ENCODE data around the gene LZTR1.

- TF ChIP-seq USF1 (IDR thresholded peaks at IDR 0.05; ENCODE audit: borderline replicate concordance, low read depth), result no peak
- no peak for TF ChIP-seq EP300 (IDR thresholded peaks at IDR 0.05; ENCODE audit: borderline replicate concordance in 1 of 2, low read depth in 1 of 2, low read length in 1 of 2)
- no peak for TF ChIP-seq CTCF (IDR thresholded peaks at IDR 0.05)
- TF ChIP-seq MEF2A (IDR thresholded peaks at IDR 0.05; ENCODE audit: borderline replicate concordance, low read depth), result no peak
- TF ChIP-seq TAF1 (IDR thresholded peaks at IDR 0.05; ENCODE audit: borderline replicate concordance, low read depth, low read length), result no peak
- TF ChIP-seq RFX5 (IDR thresholded peaks at IDR 0.05; ENCODE audit: low read length), result no peak
- TF ChIP-seq, protein P1, sequence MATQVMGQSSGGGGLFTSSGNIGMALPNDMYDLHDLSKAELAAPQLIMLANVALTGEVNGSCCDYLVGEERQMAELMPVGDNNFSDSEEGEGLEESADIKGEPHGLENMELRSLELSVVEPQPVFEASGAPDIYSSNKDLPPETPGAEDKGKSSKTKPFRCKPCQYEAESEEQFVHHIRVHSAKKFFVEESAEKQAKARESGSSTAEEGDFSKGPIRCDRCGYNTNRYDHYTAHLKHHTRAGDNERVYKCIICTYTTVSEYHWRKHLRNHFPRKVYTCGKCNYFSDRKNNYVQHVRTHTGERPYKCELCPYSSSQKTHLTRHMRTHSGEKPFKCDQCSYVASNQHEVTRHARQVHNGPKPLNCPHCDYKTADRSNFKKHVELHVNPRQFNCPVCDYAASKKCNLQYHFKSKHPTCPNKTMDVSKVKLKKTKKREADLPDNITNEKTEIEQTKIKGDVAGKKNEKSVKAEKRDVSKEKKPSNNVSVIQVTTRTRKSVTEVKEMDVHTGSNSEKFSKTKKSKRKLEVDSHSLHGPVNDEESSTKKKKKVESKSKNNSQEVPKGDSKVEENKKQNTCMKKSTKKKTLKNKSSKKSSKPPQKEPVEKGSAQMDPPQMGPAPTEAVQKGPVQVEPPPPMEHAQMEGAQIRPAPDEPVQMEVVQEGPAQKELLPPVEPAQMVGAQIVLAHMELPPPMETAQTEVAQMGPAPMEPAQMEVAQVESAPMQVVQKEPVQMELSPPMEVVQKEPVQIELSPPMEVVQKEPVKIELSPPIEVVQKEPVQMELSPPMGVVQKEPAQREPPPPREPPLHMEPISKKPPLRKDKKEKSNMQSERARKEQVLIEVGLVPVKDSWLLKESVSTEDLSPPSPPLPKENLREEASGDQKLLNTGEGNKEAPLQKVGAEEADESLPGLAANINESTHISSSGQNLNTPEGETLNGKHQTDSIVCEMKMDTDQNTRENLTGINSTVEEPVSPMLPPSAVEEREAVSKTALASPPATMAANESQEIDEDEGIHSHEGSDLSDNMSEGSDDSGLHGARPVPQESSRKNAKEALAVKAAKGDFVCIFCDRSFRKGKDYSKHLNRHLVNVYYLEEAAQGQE (IDR thresholded peaks at IDR 0.05; ENCODE audit: low read depth, low read length), result no peak
Observed at GRCh38 chr22:20940904-20941385, 41.2 kb upstream of the LZTR1 start.

All from SK-N-SH (cell line).